ENCODE data around the gene GFER. TPM values are rescaled to one million over a fixed set of nuclear protein-coding genes. Genes with fewer than 3 reads are reported as not detected.

GFER gene
- polyA plus RNA-seq, 1 donor (not counting 4 experiments of a cell fraction or from before 2014, with no cell fraction given), result 12.0 TPM

DNA sequence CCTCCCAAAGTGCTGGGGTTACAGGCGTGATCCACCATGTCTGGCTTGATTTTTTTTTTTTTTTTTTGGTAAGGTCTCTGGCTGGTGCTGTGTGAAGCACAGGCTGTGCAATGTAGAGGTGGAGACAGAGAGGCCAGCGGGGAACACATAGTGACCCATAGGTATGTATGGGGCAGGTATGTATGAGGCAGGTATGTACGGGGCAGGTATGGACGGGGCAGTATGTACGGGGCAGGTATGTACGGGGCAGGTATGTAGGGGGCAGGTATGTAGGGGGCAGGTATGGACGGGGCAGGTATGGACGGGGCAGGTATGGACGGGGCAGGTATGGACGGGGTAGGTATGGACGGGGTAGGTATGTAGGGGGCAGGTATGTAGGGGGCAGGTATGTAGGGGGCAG lies 34.5 kb upstream of the GFER start:
- H4K20me1 ChIP-seq (ENCODE audit: control insufficient read depth, extremely low read depth, insufficient read depth, low read length), result no peaks in the 10 kb centered on the region
- no peaks in the 10 kb centered on the region for H3K9me3 ChIP-seq (ENCODE audit: control insufficient read depth, low read depth, low read length)
- no peak overlapping the region for H2AFZ ChIP-seq (ENCODE audit: control insufficient read depth, low read length)
- dilution Hi-C loops (cut with MboI; ENCODE audit: extremely low pct_ligation_motif_present, low sequenced_read_pairs), result no loop called here
- DNase-seq (ENCODE audit: low read depth, low spot score) (peak; percentile 99), FAIRE-seq (no peak)
- H3K4me2 ChIP-seq (ENCODE audit: control insufficient read depth, extremely low read depth, insufficient read depth, low read depth, low read length), result no peak overlapping the region
- H3K27ac ChIP-seq (ENCODE audit: control insufficient read depth, insufficient read depth, low read length), result no peak overlapping the region
- TF ChIP-seq, protein P1, sequence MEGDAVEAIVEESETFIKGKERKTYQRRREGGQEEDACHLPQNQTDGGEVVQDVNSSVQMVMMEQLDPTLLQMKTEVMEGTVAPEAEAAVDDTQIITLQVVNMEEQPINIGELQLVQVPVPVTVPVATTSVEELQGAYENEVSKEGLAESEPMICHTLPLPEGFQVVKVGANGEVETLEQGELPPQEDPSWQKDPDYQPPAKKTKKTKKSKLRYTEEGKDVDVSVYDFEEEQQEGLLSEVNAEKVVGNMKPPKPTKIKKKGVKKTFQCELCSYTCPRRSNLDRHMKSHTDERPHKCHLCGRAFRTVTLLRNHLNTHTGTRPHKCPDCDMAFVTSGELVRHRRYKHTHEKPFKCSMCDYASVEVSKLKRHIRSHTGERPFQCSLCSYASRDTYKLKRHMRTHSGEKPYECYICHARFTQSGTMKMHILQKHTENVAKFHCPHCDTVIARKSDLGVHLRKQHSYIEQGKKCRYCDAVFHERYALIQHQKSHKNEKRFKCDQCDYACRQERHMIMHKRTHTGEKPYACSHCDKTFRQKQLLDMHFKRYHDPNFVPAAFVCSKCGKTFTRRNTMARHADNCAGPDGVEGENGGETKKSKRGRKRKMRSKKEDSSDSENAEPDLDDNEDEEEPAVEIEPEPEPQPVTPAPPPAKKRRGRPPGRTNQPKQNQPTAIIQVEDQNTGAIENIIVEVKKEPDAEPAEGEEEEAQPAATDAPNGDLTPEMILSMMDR (optimal IDR thresholded peaks at IDR 0.05 in 1 of 3, IDR thresholded peaks at IDR 0.05 in 1 of 3, conservative IDR thresholded peaks at IDR 0.05 in 1 of 3; ENCODE audit: extremely low read depth in 1 of 3, insufficient read depth in 2 of 3, low read length in 3 of 3), result no peak
- no peak for TF ChIP-seq EZH2 (IDR thresholded peaks at IDR 0.05; ENCODE audit: low read length)
- peaks cover 23% of the 10 kb centered on the region for H3K4me1 ChIP-seq (ENCODE audit: control insufficient read depth, extremely low read depth, insufficient read depth, low read length)
- H3K36me3 ChIP-seq (ENCODE audit: control insufficient read depth in 2 of 2, extremely low read depth in 1 of 2, insufficient read depth in 2 of 2, low read length in 2 of 2), result no peaks in the 10 kb centered on the region
- H3K4me3 ChIP-seq (ENCODE audit: control insufficient read depth in 2 of 3, extremely low read depth in 1 of 3, insufficient read depth in 2 of 3, low read depth in 1 of 3, low read length in 3 of 3), result no peak overlapping the region
- no peaks in the 10 kb centered on the region for H3K79me2 ChIP-seq (ENCODE audit: control insufficient read depth, insufficient read depth, low read length)
- no peaks in the 10 kb centered on the region for H3K27me3 ChIP-seq (ENCODE audit: control insufficient read depth, extremely low read depth, insufficient read depth, low read length)
- no peaks in the 10 kb centered on the region for H3K9me1 ChIP-seq (ENCODE audit: control insufficient read depth, extremely low read depth, insufficient read depth, low read length)
- H3K9ac ChIP-seq (ENCODE audit: control insufficient read depth, extremely low read depth, insufficient read depth, low read length), result no peak overlapping the region

DNA sequence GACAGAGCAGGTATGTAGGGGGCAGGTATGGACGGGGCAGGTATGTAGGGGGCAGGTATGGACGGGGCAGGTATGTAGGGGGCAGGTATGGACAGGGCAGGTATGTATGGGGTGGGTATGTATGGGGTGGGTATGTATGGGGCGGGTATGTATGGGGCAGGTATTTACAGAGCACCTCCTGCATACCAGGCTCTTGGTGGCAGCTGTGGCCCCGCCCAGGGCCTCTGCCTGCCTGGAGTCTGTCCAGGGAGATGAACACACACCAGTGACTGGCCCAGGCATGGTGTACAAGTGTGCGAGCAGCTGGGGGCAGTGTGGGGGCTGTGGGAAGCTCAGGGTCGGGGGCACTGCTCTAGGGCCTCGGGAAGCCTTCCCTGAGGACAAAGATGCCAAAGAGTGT lies 33.9 kb upstream of the GFER start:
- Histone ChIP-seq H3K4me1 (ENCODE audit: control insufficient read depth, extremely low read depth, insufficient read depth, low read length) (peaks cover 23% of the 10 kb centered on the region), H3K36me3 (ENCODE audit: control insufficient read depth in 2 of 2, extremely low read depth in 1 of 2, insufficient read depth in 2 of 2, low read length in 2 of 2) (no peaks in the 10 kb centered on the region), H2AFZ (ENCODE audit: control insufficient read depth, low read length) (peak overlapping the region; percentile 52), H3K79me2 (ENCODE audit: control insufficient read depth, insufficient read depth, low read length) (no peaks in the 10 kb centered on the region), H3K4me2 (ENCODE audit: control insufficient read depth, extremely low read depth, insufficient read depth, low read depth, low read length) (peak overlapping the region; percentile 20), H3K9me3 (ENCODE audit: control insufficient read depth, low read depth, low read length) (no peaks in the 10 kb centered on the region), H3K9me1 (ENCODE audit: control insufficient read depth, extremely low read depth, insufficient read depth, low read length) (no peaks in the 10 kb centered on the region), H3K27ac (ENCODE audit: control insufficient read depth, insufficient read depth, low read length) (peak overlapping the region; percentile 56), H3K4me3 (ENCODE audit: control insufficient read depth in 2 of 3, extremely low read depth in 1 of 3, insufficient read depth in 2 of 3, low read depth in 1 of 3, low read length in 3 of 3) (no peak overlapping the region), H4K20me1 (ENCODE audit: control insufficient read depth, extremely low read depth, insufficient read depth, low read length) (no peaks in the 10 kb centered on the region), H3K27me3 (ENCODE audit: control insufficient read depth, extremely low read depth, insufficient read depth, low read length) (no peaks in the 10 kb centered on the region), H3K9ac (ENCODE audit: control insufficient read depth, extremely low read depth, insufficient read depth, low read length) (peak overlapping the region; percentile 18)
- dilution Hi-C loops (cut with MboI; ENCODE audit: extremely low pct_ligation_motif_present, low sequenced_read_pairs), result no loop called here
- FAIRE-seq, result peak; percentile 88
- TF ChIP-seq EZH2 (IDR thresholded peaks at IDR 0.05; ENCODE audit: low read length), result no peak
- TF ChIP-seq, protein P1 (optimal IDR thresholded peaks at IDR 0.05 in 1 of 3, IDR thresholded peaks at IDR 0.05 in 1 of 3, conservative IDR thresholded peaks at IDR 0.05 in 1 of 3; ENCODE audit: extremely low read depth in 1 of 3, insufficient read depth in 2 of 3, low read length in 3 of 3), result peak in 2 of 3 experiments; percentile 46 to 56
- peak; percentile 100 for DNase-seq (ENCODE audit: low read depth, low spot score)

Measured in keratinocyte (primary cell).